Naive thymus-derived CD4-positive, alpha-beta T cell (primary cell): ENCODE measurements around the gene NTM. TPM values are rescaled to one million over a fixed set of nuclear protein-coding genes. Genes with fewer than 3 reads are reported as not detected.

Experiments
- ATAC-seq: fragments of 150-1000 bp; cut with Tn5 transposase; 2 replicates; pipeline ENCODE4 v1.10.0; 2021; ENCODE audit warnings: mild to moderate bottlenecking, moderate library complexity
- CTCF ChIA-PET: fragments of 350-600 bp; sonication (Branson Sonifier 250); formaldehyde crosslinking; loops from one replicate; lab custom pipeline; 2021; ENCODE audit warnings: antibody characterized with exemption; lab: Charles Lee
- POLR2A ChIA-PET: fragments of 350-600 bp; sonication (Branson Sonifier 250); formaldehyde crosslinking; loops from one replicate; lab custom pipeline; 2021; ENCODE audit warnings: antibody characterized with exemption, inconsistent platforms; lab: Charles Lee
- DNase-seq, 9 donors: peaks; one replicate each; pipeline versions ENCODE4 v3.0.0 to v3.0.0-alpha.2; 2020 to 2022; ENCODE audit warnings: mixed read lengths in 1 of 9
- H3K27ac ChIP-seq: one replicate; pipeline ENCODE4 v1.7.0; 2013; ENCODE audit warnings: mild to moderate bottlenecking, low read depth, low read length, moderate library complexity
- H3K27me3 ChIP-seq, 2 donors: one replicate each; pipeline ENCODE4 v1.7.0; 2013; ENCODE audit warnings: low read length in 2 of 2, mild to moderate bottlenecking in 2 of 2, moderate library complexity in 2 of 2; ENCODE audit not compliant: control insufficient read depth in 2 of 2, insufficient read depth in 2 of 2
- H3K36me3 ChIP-seq, 3 experiments: 1 replicate in 2 of 3; 2 replicates in 1 of 3; pipeline ENCODE4 v1.7.0; 2013; ENCODE audit warnings: low read length in 3 of 3, mild to moderate bottlenecking in 3 of 3, moderate library complexity in 1 of 3; ENCODE audit not compliant: insufficient read depth in 3 of 3, control insufficient read depth in 2 of 3
- H3K4me1 ChIP-seq, 2 donors: one replicate each; pipeline ENCODE4 v1.7.0; 2013; ENCODE audit warnings: low read length in 2 of 2, mild to moderate bottlenecking in 2 of 2, moderate library complexity in 1 of 2; ENCODE audit not compliant: control insufficient read depth in 2 of 2, insufficient read depth in 2 of 2
- H3K4me3 ChIP-seq: 2 replicates; pipeline ENCODE4 v1.7.0; 2013; ENCODE audit warnings: mild to moderate bottlenecking, low read length
- H3K9me3 ChIP-seq, 3 experiments: 1 replicate in 2 of 3; 2 replicates in 1 of 3; pipeline ENCODE4 v1.7.0; 2013; ENCODE audit warnings: low read length in 3 of 3; ENCODE audit not compliant: control insufficient read depth in 2 of 3
- H3K27ac Mint-ChIP-seq, 9 donors: one replicate each; pipeline ENCODE4 v1.8.0; 2020 to 2022; ENCODE audit warnings: mixed read lengths in 9 of 9, mild to moderate bottlenecking in 8 of 9, moderate library complexity in 5 of 9, inconsistent platforms in 2 of 9
- H3K27me3 Mint-ChIP-seq, 5 donors: one replicate each; pipeline ENCODE4 v1.8.0; 2021 to 2022; ENCODE audit warnings: mixed read lengths in 5 of 5, mild to moderate bottlenecking in 1 of 5
- H3K36me3 Mint-ChIP-seq, 5 donors: one replicate each; pipeline ENCODE4 v1.8.0; 2020 to 2022; ENCODE audit warnings: mixed read lengths in 5 of 5, mild to moderate bottlenecking in 3 of 5, inconsistent platforms in 1 of 5
- H3K4me1 Mint-ChIP-seq, 7 donors: one replicate each; pipeline ENCODE4 v1.8.0; 2020 to 2022; ENCODE audit warnings: mixed read lengths in 7 of 7, mild to moderate bottlenecking in 3 of 7, inconsistent platforms in 1 of 7
- H3K4me3 Mint-ChIP-seq, 10 donors: one replicate each; pipeline ENCODE4 v1.8.0; 2020 to 2022; ENCODE audit warnings: mild to moderate bottlenecking in 10 of 10, mixed read lengths in 10 of 10, moderate library complexity in 6 of 10, inconsistent platforms in 2 of 10
- H3K9me3 Mint-ChIP-seq, 11 donors: one replicate each; pipeline ENCODE4 v1.8.0; 2020 to 2022; ENCODE audit warnings: mixed read lengths in 11 of 11, mild to moderate bottlenecking in 4 of 11, inconsistent platforms in 1 of 11, moderate library complexity in 1 of 11
- intact Hi-C, 2 donors: fragments of 100-400 bp; cut with micrococcal nuclease; formaldehyde crosslinking; loops; one replicate each; pipeline ENCODE4 v1.15.1; 2023
- polyA plus RNA-seq, 2 donors: library from polyadenylated mRNA; unstranded; fragments of 300-500 nt; fragmentation: Illumina TruSeq; gene quantifications; one replicate each; pipeline ENCODE4 v1.2.3, GENCODE V29; 2021
- total RNA-seq, 6 experiments: library from RNA in 5 of 6; stranded (reverse) in 5 of 6; gene quantifications; 1 replicate in 5 of 6; 2 replicates in 1 of 6; pipeline ENCODE4 v1.2.3 and lab custom pipeline; 2021 to 2026

The NTM gene
- total and polyA plus RNA-seq, 7 experiments from 2014 or later, result not detected

- H3K27me3 Mint-ChIP-seq, result peaks cover 0 to 5% (median 2%) of the 10 kb centered on the region in 5 donors
- no peak overlapping the region for H3K27ac Mint-ChIP-seq
- no peaks in the 10 kb centered on the region for H3K36me3 Mint-ChIP-seq
- no peaks in the 10 kb centered on the region for H3K9me3 ChIP-seq
- no peaks in the 10 kb centered on the region for H3K36me3 ChIP-seq
- intact Hi-C loops, result no loop called here
- H3K9me3 Mint-ChIP-seq, result peaks cover 0 to 8% (median 2%) of the 10 kb centered on the region in 11 donors
- POLR2A ChIA-PET, result no interaction called here
- no peaks in the 10 kb centered on the region for H3K4me1 Mint-ChIP-seq
- no peak overlapping the region for H3K4me3 ChIP-seq
- H3K4me1 ChIP-seq, result no peaks in the 10 kb centered on the region
- no peaks in the 10 kb centered on the region for H3K27me3 ChIP-seq
- no peak overlapping the region for H3K4me3 Mint-ChIP-seq
- CTCF ChIA-PET, result no interaction called here
- H3K27ac ChIP-seq, result no peak overlapping the region
- ATAC-seq (no peak), DNase-seq (no peak)
These were observed 420.2 kb downstream of the NTM start for GRCh38 chr11:131790586-131790985.

- intact Hi-C loops, result no loop called here
- Histone ChIP-seq H3K27me3 (no peaks in the 10 kb centered on the region), H3K4me1 (no peaks in the 10 kb centered on the region), H3K36me3 (no peaks in the 10 kb centered on the region), H3K4me3 (no peak overlapping the region), H3K27ac (no peak overlapping the region), H3K9me3 (no peaks in the 10 kb centered on the region)
- CTCF ChIA-PET, result no interaction called here
- H3K27ac Mint-ChIP-seq, result no peak overlapping the region
- DNase-seq (no peak), ATAC-seq (no peak)
- H3K9me3 Mint-ChIP-seq, result peaks cover 0 to 9% (median 4%) of the 10 kb centered on the region in 11 donors
- peaks cover 0 to 11% (median 4%) of the 10 kb centered on the region in 5 donors for H3K27me3 Mint-ChIP-seq
- POLR2A ChIA-PET, result no interaction called here
- H3K4me3 Mint-ChIP-seq, result no peak overlapping the region
- H3K36me3 Mint-ChIP-seq, result no peaks in the 10 kb centered on the region
- no peaks in the 10 kb centered on the region for H3K4me1 Mint-ChIP-seq
These were observed 421.8 kb downstream of the NTM start for GRCh38 chr11:131792243-131792642.

- Mint-ChIP-seq H3K36me3 (no peaks in the 10 kb centered on the region), H3K9me3 (peaks cover 0 to 9% (median 2%) of the 10 kb centered on the region in 11 donors), H3K27me3 (peaks cover 0 to 11% (median 0%) of the 10 kb centered on the region in 5 donors), H3K4me1 (no peaks in the 10 kb centered on the region), H3K4me3 (no peak overlapping the region), H3K27ac (no peak overlapping the region)
- DNase-seq, result no peak
- Histone ChIP-seq H3K27ac (no peak overlapping the region), H3K4me3 (no peak overlapping the region), H3K36me3 (no peaks in the 10 kb centered on the region), H3K27me3 (no peaks in the 10 kb centered on the region), H3K9me3 (no peaks in the 10 kb centered on the region), H3K4me1 (no peaks in the 10 kb centered on the region)
- ChIA-PET CTCF (no interaction called here), POLR2A (no interaction called here)
- intact Hi-C loops, result no loop called here
- no peak for ATAC-seq
These were observed 425.7 kb downstream of the NTM start for GRCh38 chr11:131796089-131796488.

- peaks cover 0 to 11% (median 0%) of the 10 kb centered on the region in 5 donors for H3K27me3 Mint-ChIP-seq
- Histone ChIP-seq H3K27me3 (no peaks in the 10 kb centered on the region), H3K27ac (no peak overlapping the region), H3K9me3 (no peaks in the 10 kb centered on the region), H3K36me3 (no peaks in the 10 kb centered on the region), H3K4me1 (no peaks in the 10 kb centered on the region), H3K4me3 (no peak overlapping the region)
- no peak for DNase-seq
- CTCF ChIA-PET, result no interaction called here
- H3K4me1 Mint-ChIP-seq, result no peaks in the 10 kb centered on the region
- no peak overlapping the region for H3K4me3 Mint-ChIP-seq
- POLR2A ChIA-PET, result no interaction called here
- no peak overlapping the region for H3K27ac Mint-ChIP-seq
- H3K9me3 Mint-ChIP-seq, result peaks cover 0 to 9% (median 2%) of the 10 kb centered on the region in 11 donors
- no peak for ATAC-seq
- H3K36me3 Mint-ChIP-seq, result no peaks in the 10 kb centered on the region
- intact Hi-C loops, result no loop called here
These were observed 426.1 kb downstream of the NTM start for GRCh38 chr11:131796541-131796940.

GRCh38 chr11:131800452-131800851 is 430.0 kb downstream of the NTM start:
- Mint-ChIP-seq H3K36me3 (no peaks in the 10 kb centered on the region), H3K27ac (no peak overlapping the region), H3K4me3 (no peak overlapping the region), H3K27me3 (peaks cover 0 to 20% (median 0%) of the 10 kb centered on the region in 5 donors), H3K9me3 (peaks cover 0 to 12% (median 0%) of the 10 kb centered on the region in 11 donors), H3K4me1 (no peaks in the 10 kb centered on the region)
- Histone ChIP-seq H3K27me3 (no peaks in the 10 kb centered on the region), H3K27ac (no peak overlapping the region), H3K36me3 (no peaks in the 10 kb centered on the region), H3K4me3 (no peak overlapping the region), H3K9me3 (no peaks in the 10 kb centered on the region), H3K4me1 (no peaks in the 10 kb centered on the region)
- intact Hi-C loops, result no loop called here
- ATAC-seq (no peak), DNase-seq (no peak)
- POLR2A ChIA-PET, result no interaction called here
- CTCF ChIA-PET, result no interaction called here

- Histone ChIP-seq H3K4me1 (no peaks in the 10 kb centered on the region), H3K4me3 (no peak overlapping the region), H3K27me3 (no peaks in the 10 kb centered on the region), H3K9me3 (no peaks in the 10 kb centered on the region), H3K36me3 (no peaks in the 10 kb centered on the region), H3K27ac (no peak overlapping the region)
- no peak overlapping the region for H3K27ac Mint-ChIP-seq
- H3K9me3 Mint-ChIP-seq, result peaks cover 0 to 7% (median 0%) of the 10 kb centered on the region in 11 donors
- H3K4me1 Mint-ChIP-seq, result no peaks in the 10 kb centered on the region
- no peaks in the 10 kb centered on the region for H3K36me3 Mint-ChIP-seq
- POLR2A ChIA-PET, result no interaction called here
- peaks cover 0 to 15% (median 0%) of the 10 kb centered on the region in 5 donors for H3K27me3 Mint-ChIP-seq
- DNase-seq (no peak), ATAC-seq (no peak)
- no peak overlapping the region for H3K4me3 Mint-ChIP-seq
- intact Hi-C loops, result no loop called here
- CTCF ChIA-PET, result no interaction called here
These were observed 432.2 kb downstream of the NTM start for GRCh38 chr11:131802440-131803115.

- H3K27me3 ChIP-seq, result no peaks in the 10 kb centered on the region
- no peaks in the 10 kb centered on the region for H3K36me3 Mint-ChIP-seq
- peaks cover 0 to 7% (median 0%) of the 10 kb centered on the region in 11 donors for H3K9me3 Mint-ChIP-seq
- no peaks in the 10 kb centered on the region for H3K36me3 ChIP-seq
- CTCF ChIA-PET, result no interaction called here
- no peak overlapping the region for H3K4me3 Mint-ChIP-seq
- no peaks in the 10 kb centered on the region for H3K4me1 Mint-ChIP-seq
- no peaks in the 10 kb centered on the region for H3K4me1 ChIP-seq
- intact Hi-C loops, result no loop called here
- DNase-seq, result no peak
- H3K9me3 ChIP-seq, result no peaks in the 10 kb centered on the region
- no peak for ATAC-seq
- H3K27ac Mint-ChIP-seq, result no peak overlapping the region
- H3K4me3 ChIP-seq, result no peak overlapping the region
- POLR2A ChIA-PET, result no interaction called here
- H3K27me3 Mint-ChIP-seq, result peaks cover 0 to 22% (median 0%) of the 10 kb centered on the region in 5 donors
- H3K27ac ChIP-seq, result no peak overlapping the region
These were observed 437.5 kb downstream of the NTM start for GRCh38 chr11:131807876-131808275.
